ENCODE data around the gene CDH4. TPM values are rescaled to one million over a fixed set of nuclear protein-coding genes. Genes with fewer than 3 reads are reported as not detected.

Gene CDH4
- total and polyA plus RNA-seq, 9 of the 15 experiments (the other 6 are each of a cell fraction or from before 2014, with no cell fraction given) = 0.04 TPM; not detected in 8

- Histone ChIP-seq H3K4me1 (replicated peaks in 1 of 2; ENCODE audit: control insufficient read depth in 2 of 2, insufficient read depth in 2 of 2, low read length in 2 of 2) (peaks cover 0 to 4% of the 10 kb centered on the region in 2 experiments; a peak in 2 of 5 replicates), H3K9me1 (ENCODE audit: control insufficient read depth, insufficient read depth, low read length) (no peaks in the 10 kb centered on the region), H3K27me3 (ENCODE audit: control insufficient read depth in 2 of 2, insufficient read depth in 2 of 2, low read length in 2 of 2) (peaks cover 9 to 42% of the 10 kb centered on the region in 2 experiments; a peak in 3 of 5 replicates), H4K20me1 (replicated peaks; ENCODE audit: control insufficient read depth, insufficient read depth, low read length) (0 out of 2 replicates have a peak, but pooled peaks cover 3% of the 10 kb centered on the region), H3K9ac (ENCODE audit: insufficient read depth in 1 of 2, low read depth in 2 of 2, low read length in 2 of 2) (no peak overlapping the region), H2AFZ (ENCODE audit: low read depth, low read length) (no peak overlapping the region), H3K4me3 (no peak overlapping the region), H3K79me2 (ENCODE audit: control insufficient read depth, insufficient read depth, low read length) (no peaks in the 10 kb centered on the region), H3K27ac (ENCODE audit: extremely low read depth, low read depth, low read length) (no peak overlapping the region), H3K4me2 (ENCODE audit: insufficient read depth, low read length) (no peak overlapping the region), H3K36me3 (ENCODE audit: control insufficient read depth, insufficient read depth, low read length) (no peaks in the 10 kb centered on the region), H3K9me3 (replicated peaks; ENCODE audit: control insufficient read depth, insufficient read depth, low read depth, low read length) (no peaks in the 10 kb centered on the region)
- ChIA-PET CTCF (ENCODE audit: low intra/inter-chr PET ratio) (no interaction called here), POLR2A (interaction anchor here (1.2 kb wide), 1 partner anchor 209 kb away, joined by 4 read pairs; no protein-coding TSS in a partner anchor)
- DNase-seq (ENCODE audit: extremely low read depth in 1 of 4, low spot score in 3 of 4) (no peak), FAIRE-seq (no peak), ATAC-seq (no peak)
- BruUV-seq (replicated peaks) = no TSS peak
- in situ Hi-C loops (cut with MboI) = no loop called here
- intact Hi-C loops (cut with micrococcal nuclease) = no loop called here
- WGBS (ENCODE audit: insufficient coverage, low coverage, missing lambda C conversion rate) = 10% methylated on average over 17 of the region's 17 CpGs
- no peak for TF ChIP-seq PRDM10 (IDR thresholded peaks at IDR 0.05; ENCODE audit: partially characterized antibody)
- TF ChIP-seq, protein P1, sequence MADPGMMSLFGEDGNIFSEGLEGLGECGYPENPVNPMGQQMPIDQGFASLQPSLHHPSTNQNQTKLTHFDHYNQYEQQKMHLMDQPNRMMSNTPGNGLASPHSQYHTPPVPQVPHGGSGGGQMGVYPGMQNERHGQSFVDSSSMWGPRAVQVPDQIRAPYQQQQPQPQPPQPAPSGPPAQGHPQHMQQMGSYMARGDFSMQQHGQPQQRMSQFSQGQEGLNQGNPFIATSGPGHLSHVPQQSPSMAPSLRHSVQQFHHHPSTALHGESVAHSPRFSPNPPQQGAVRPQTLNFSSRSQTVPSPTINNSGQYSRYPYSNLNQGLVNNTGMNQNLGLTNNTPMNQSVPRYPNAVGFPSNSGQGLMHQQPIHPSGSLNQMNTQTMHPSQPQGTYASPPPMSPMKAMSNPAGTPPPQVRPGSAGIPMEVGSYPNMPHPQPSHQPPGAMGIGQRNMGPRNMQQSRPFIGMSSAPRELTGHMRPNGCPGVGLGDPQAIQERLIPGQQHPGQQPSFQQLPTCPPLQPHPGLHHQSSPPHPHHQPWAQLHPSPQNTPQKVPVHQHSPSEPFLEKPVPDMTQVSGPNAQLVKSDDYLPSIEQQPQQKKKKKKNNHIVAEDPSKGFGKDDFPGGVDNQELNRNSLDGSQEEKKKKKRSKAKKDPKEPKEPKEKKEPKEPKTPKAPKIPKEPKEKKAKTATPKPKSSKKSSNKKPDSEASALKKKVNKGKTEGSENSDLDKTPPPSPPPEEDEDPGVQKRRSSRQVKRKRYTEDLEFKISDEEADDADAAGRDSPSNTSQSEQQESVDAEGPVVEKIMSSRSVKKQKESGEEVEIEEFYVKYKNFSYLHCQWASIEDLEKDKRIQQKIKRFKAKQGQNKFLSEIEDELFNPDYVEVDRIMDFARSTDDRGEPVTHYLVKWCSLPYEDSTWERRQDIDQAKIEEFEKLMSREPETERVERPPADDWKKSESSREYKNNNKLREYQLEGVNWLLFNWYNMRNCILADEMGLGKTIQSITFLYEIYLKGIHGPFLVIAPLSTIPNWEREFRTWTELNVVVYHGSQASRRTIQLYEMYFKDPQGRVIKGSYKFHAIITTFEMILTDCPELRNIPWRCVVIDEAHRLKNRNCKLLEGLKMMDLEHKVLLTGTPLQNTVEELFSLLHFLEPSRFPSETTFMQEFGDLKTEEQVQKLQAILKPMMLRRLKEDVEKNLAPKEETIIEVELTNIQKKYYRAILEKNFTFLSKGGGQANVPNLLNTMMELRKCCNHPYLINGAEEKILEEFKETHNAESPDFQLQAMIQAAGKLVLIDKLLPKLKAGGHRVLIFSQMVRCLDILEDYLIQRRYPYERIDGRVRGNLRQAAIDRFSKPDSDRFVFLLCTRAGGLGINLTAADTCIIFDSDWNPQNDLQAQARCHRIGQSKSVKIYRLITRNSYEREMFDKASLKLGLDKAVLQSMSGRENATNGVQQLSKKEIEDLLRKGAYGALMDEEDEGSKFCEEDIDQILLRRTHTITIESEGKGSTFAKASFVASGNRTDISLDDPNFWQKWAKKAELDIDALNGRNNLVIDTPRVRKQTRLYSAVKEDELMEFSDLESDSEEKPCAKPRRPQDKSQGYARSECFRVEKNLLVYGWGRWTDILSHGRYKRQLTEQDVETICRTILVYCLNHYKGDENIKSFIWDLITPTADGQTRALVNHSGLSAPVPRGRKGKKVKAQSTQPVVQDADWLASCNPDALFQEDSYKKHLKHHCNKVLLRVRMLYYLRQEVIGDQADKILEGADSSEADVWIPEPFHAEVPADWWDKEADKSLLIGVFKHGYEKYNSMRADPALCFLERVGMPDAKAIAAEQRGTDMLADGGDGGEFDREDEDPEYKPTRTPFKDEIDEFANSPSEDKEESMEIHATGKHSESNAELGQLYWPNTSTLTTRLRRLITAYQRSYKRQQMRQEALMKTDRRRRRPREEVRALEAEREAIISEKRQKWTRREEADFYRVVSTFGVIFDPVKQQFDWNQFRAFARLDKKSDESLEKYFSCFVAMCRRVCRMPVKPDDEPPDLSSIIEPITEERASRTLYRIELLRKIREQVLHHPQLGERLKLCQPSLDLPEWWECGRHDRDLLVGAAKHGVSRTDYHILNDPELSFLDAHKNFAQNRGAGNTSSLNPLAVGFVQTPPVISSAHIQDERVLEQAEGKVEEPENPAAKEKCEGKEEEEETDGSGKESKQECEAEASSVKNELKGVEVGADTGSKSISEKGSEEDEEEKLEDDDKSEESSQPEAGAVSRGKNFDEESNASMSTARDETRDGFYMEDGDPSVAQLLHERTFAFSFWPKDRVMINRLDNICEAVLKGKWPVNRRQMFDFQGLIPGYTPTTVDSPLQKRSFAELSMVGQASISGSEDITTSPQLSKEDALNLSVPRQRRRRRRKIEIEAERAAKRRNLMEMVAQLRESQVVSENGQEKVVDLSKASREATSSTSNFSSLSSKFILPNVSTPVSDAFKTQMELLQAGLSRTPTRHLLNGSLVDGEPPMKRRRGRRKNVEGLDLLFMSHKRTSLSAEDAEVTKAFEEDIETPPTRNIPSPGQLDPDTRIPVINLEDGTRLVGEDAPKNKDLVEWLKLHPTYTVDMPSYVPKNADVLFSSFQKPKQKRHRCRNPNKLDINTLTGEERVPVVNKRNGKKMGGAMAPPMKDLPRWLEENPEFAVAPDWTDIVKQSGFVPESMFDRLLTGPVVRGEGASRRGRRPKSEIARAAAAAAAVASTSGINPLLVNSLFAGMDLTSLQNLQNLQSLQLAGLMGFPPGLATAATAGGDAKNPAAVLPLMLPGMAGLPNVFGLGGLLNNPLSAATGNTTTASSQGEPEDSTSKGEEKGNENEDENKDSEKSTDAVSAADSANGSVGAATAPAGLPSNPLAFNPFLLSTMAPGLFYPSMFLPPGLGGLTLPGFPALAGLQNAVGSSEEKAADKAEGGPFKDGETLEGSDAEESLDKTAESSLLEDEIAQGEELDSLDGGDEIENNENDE (IDR thresholded peaks at IDR 0.05; ENCODE audit: low read depth, low read length) = no peak
- no peak for TF ChIP-seq GABPB2 (CRISPR knock-in tag; conservative IDR thresholded peaks at IDR 0.05)
- no peak for TF ChIP-seq HNRNPUL1 (IDR thresholded peaks at IDR 0.05; ENCODE audit: low read length)
- TF ChIP-seq ZNF586 (CRISPR knock-in tag; conservative IDR thresholded peaks at IDR 0.05) = no peak
- TF ChIP-seq KAT8 (IDR thresholded peaks at IDR 0.05; ENCODE audit: low read depth) = no peak
- no peak for TF ChIP-seq OTX1 (CRISPR knock-in tag; IDR thresholded peaks at IDR 0.05)
- no peak for TF ChIP-seq SRF (CRISPR knock-in tag; IDR thresholded peaks at IDR 0.05)
Measured at GRCh38 chr20:61557621-61558020, 305.6 kb downstream of the CDH4 start.
